GM18499 (cell line): ENCODE measurements around the gene SLC5A4.
"Not testable (repeated sequence)": the region's sequence is repeated elsewhere in the genome, so short reads cannot be mapped to it uniquely, and the experiment has no call there.

Source experiments
- ATAC-seq: cut with Tn5 transposase; IDR thresholded peaks from one replicate; pipeline ENCODE4 v1.9.1; 2021; ENCODE audit warnings: moderate number of reproducible peaks; ENCODE audit not compliant: insufficient read depth, unreplicated experiment

Gene SLC5A4

DNA sequence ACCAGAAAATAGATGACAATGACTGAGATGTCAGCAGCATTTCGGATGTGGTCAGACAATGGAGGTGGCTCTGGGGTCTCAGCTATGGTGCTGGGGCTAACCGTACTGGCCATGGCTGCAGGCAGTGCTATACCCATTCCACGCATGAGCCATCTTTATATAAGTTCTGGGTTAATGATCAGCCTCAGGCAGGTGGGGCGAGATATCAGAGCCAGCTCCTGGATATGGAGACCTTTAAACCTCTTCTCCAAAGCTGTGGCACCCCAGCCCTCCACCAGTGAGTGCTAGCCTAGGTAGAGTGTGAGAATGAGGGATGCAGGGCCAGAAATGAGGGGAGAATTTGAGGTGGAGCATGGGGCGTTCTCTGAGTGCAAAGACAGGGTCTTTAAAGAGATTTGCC, at the start of gene SLC5A4:
Gene SLC5A4 (minus strand): TSS at position 131 of the 400 bp plus-strand sequence. CDS start 18 bp downstream, at position 113.
- no peak for ATAC-seq

DNA sequence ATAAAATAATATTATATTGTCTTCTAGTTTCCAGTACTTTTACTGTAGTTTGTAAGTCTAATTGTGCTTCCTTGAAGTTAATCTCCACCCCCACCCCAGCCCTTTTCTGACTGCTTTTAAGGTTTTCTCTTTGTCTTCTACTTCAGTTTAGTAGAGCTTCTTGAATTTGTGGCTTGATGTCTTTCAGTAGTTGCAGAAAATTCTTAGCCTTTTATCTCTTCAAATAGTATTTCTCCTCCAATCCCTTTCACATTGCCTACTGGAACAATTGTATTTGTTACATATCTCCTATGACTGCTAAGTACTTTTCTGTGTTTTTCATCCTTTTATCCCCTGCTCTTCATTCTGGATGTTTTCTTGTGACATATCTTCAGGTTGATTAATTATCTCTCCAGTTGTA, 38.8 kb upstream of the SLC5A4 start:
- not testable (repeated sequence) for ATAC-seq

DNA sequence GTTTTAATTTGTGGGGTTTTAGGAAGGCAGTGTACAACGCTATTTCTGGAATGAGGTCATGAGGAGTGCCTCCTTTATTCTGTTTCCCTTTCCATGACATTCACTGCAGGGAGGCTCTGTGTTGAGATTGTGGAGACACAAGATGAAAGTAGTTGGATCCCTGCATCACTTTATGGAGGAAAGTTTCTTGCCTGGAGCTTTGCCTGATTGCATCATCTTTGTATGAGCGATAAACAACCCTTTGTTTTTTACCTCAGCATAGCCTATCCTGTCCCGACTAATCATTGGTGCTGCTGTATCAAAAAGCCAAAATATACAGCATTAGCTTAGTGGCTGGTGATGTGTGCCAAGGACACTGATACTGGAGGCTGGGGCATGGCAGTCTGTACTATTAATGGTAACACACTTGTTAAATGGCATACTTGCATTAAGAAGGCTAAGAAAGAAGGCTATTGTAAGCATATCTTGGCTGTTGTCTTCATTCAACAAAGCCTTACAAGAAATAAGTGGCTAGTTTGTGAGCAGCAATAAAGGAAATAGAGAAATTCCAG, 31.2 kb upstream of the SLC5A4 start:
- ATAC-seq, result no peak

DNA sequence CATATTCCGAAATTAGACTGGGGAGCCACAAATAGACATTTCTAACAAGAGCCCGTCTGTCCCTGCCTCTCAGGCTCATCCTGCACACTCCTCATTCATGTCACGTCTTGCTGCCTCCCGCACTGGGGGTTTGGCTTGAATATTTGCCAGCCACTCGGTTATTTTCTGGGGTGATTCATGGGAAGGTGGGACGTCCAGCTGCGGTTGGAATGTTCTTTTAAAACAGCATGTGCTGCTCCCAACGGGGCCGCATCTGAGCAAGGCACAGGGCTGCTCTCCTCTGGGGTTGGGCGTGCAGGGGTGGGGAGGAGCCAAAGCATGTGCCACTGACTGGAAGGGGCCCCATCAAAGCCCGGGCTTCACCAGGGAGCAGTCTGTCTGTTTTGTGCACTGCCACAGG, 25.9 kb upstream of the SLC5A4 start:
- no peak for ATAC-seq

DNA sequence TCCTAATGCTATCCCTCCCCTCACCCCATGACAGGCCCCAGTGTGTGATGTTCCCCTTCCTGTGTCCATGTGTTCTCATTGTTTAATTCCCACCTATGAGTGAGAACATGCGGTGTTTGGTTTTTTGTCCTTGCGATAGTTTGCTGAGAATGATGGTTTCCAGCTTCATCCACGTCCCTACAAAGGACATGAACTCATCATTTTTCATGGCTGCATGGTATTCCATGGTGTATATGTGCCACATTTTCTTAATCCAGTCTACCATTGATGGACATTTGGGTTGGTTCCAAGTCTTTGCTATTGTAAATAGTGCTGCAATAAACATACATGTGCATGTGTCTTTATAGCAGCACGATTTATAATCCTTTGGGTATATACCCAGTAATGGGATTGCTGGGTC, 20.2 kb upstream of the SLC5A4 start:
- not testable (repeated sequence) for ATAC-seq

DNA sequence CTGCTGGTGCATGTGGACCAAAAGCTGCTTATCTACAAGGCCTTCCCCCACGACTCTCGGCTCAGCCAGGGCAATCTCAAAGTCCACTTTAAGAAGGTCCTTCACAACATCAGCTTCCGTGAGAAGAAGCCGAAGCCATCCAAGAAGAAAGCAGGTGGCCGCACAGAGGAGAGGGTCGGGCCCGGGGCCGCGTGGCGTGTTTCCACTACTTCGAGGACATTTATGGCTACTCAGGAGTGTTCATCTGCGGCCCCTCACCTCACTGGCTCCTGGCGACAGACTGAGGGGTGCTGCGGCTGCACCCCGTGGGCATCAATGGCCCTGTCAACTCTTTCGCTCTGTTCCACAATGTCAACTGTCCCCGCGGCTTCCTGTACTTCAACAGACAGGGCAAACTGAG, 16.2 kb upstream of the SLC5A4 start:
- no peak for ATAC-seq

DNA sequence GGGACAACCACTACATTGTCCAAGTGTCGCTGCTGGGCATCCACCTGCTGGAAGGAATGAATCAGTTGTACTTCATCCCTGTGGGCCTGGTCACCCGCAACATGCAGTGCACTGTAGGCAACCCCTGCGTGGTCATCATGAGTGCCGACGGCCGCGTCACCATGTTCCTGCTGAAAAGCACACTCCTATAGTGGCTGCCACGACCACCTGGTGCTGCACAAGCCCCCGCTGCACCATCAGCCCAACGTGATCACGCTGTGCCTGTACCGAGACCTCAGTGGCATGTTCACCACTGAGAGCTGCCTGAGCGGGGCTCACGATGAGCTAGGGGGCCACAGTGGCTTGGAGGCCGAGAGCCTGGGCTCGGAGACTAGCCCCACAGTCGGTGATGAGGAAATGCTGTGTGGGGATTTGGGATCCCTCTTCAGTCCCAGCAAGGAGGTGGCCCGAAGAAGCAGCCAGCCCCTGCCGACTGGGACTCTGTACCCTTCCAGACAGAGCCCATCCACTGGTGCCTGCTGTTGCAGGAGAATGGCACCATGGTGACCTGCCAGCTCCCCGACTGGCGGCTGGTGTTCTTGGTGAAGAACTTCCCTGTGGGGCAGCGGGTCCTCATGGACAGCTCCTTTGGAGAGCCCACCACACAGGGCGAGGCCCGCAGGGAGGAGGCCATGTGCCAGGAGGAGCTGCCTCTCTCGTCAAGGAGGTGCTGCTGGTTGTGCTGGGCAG, 15.7 kb upstream of the SLC5A4 start:
- no peak for ATAC-seq

DNA sequence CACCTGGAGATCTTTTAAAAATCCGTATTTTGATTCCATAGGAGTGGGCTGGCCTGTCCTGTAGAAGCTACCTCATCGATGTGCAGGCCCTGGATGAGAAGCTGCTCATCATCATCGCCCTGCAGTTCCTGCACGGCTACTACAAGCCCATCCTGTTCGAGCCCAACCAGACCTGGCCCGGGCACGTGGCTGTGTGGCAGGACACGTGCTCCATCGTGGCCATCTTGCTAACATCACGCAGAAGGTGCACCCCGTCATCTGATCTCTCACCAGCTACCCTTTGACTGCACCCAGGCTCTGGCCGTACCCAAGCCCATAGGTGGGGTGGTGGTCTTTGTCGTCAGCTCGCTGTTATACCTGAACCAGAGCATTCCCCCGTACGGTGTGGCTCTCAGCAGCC, 14.2 kb upstream of the SLC5A4 start:
- ATAC-seq, result no peak

DNA sequence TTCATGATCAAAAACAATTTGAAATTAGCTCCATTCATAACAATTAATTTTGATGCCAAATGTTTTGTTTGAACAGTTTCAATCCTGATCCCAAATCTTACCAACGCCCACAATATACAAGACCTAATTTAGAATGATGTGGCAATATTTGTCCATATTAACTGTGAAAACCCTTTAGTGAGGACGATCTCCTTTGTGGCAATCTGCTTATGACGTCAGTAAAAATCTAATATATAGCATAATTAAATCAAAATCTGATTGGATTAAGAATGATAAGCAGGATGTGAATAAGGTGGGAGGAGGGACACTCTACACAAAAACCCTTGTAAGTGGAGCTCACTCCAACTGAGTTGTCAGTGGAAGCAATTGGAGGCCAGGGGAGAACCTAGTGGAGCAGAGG, 11.9 kb upstream of the SLC5A4 start:
- ATAC-seq, result no peak

DNA sequence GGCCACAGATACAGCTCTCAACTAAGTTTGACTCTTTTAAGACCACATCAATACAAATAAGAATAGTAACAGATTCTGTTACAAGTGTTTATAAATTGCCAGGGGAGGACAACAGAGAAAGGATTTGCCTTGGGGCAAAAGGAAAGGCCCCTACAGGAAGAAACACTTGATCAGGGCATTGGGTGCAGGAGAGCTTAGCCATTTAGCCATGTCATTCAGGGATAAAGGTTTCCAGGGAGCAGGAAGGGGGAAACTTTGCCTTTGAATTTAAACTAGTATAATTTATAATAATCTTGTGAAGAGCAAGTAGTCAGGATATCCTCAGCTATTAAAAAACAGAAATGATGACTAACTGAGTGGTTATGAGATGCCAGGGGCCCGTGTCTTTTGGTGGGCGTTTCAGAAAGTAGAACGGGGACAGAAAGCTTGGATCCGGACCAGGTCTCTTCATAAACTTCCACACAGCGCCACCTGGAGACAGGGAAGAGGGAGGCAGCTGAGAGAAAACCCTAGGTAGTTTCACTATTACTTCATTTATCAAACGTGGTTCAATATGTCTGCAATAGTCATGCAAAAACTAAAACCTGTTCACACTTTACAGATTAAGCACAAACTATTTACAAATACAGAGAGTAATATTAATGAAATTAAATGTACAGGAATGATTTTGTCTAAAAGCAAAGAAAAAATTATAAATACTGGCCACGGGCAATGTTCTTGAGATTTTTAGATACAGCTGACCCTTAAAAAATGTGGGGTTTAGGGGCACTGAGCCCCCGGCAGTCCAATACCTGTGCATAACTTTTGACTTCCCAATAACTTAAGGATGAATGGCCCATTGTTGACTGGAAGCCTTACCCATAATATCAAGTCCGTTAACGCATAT, 11.0 kb upstream of the SLC5A4 start:
- no peak for ATAC-seq

DNA sequence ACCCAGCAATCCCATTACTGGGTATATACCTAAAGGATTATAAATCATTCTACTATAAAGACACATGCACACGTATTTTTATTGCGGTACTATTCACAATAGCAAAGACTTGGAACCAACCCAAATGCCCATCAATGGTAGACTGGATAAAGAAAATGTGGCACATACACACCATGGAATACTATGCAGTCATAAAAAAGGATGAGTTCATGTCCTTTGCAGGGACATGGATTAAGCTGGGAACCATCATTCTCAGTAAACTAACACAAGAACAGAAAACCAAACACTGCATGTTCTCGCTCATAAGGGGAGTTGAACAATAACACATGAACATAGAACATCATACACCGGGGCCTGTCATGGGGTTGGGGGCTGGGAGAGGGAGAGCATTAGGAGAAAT, 8.5 kb upstream of the SLC5A4 start:
- ATAC-seq, result not testable (repeated sequence)

DNA sequence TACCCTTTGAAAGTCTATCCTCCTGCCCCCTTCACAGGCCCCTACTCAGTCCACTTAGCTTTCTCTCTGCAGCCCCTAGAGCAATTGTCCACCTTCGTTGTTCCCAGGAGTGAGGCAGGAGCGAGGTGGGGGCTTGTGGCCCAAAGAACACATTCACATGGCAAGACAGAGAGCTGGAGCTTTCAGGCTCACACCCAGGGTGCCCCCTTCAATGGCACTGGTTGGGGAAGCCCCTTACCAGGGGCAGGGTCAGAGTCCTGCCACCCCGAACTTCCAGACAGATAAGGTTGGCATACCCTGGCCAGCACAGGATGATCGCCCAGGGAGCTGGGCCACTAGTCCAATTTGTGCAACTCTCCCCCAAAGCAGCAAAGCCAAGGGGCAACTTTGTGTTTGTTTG, 6.2 kb upstream of the SLC5A4 start:
- no peak for ATAC-seq

DNA sequence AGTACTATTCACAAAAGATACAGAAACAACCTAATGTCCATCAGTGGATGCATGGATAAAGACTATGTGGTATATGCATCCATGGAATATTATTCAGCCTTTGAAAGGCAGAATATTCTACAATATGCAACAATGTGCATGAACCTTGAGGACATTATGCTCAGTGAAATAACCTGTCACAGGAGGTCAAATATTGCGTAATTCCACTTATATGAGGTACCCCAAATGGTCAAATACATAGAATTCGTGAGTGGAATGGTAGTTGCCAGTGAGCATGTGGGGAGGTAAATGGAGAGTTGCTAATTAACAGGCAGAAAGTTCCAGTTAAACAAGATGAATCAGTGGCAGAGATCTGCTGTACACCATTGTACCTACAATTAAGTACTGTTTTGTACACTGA, 3.6 kb upstream of the SLC5A4 start:
- ATAC-seq, result no peak

DNA sequence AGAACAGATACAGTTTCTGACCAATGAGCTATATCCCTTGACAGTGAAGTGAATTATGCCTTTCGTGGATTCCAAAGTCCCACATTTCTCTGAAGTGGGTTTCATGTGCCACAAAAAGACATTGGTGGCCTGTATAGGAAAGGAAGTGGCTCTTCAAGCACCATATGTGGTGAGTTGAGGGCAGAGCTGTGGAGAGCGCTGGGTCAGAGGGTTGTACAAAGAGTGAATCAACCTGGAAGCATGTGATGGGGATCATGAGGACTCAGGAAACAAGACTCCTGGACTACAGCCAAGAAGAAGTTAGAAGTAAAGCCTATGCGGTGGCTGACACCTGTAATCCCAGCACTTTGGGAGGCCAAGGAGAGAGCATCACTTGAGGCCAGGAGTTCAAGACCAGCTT, 579 bp upstream of the SLC5A4 start:
- no peak for ATAC-seq

DNA sequence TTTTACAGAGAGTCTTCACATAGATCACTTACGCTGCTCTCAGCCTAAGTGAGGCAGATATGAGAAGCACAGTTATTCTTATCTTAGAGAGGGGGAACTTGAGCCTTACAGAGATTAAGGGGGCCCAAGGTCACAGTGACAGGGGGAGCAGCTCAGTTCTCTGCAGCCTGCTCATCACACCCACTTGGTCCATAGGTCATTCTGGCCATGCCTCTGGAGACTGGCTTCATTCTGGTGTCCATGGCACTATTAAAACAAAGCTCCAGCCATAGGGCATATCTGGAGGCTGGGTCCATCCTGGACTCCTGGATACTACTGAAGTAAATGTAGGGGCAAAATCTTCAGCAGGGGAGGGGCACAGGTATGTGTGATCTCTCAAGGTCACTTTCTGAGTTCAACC, 5.9 kb downstream of the SLC5A4 start:
- no peak for ATAC-seq

DNA sequence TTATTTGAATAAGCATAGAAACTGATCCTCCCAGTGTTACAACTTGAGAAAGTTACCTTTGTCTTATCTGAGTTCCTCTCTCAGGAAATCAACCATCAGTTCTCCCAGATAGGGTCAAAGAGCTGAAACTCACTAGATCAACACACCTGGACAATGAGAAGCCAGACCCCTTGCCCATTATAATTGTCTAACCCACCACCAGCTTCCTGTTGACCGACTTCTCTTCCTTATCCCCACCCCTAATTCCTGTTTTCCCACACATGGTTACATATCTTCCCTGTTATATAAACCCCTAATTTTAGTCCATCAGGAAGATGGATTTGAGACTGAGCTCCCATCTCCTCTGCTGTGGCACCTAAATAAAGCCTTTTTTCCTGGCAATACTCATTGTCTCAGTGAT, 6.9 kb downstream of the SLC5A4 start:
- no peak for ATAC-seq

DNA sequence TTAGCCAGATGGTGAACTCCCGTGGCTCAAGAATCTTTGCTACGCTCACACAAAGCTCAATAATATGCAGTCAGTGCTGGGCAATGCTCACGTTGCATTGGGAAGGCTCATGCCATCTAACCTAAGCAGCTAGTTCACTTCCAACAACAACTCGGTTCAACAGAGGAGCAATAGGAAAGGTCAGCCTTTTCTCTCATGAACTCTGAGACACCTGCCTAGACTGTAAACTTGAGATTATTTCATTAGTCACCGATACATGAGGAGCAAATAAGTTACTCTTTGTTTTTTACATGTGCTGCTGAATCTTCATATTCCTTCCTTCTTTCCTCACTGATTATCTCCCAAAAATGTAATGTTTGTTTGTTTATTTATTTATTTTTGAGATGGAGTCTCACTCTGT, 9.0 kb downstream of the SLC5A4 start:
- ATAC-seq, result no peak

DNA sequence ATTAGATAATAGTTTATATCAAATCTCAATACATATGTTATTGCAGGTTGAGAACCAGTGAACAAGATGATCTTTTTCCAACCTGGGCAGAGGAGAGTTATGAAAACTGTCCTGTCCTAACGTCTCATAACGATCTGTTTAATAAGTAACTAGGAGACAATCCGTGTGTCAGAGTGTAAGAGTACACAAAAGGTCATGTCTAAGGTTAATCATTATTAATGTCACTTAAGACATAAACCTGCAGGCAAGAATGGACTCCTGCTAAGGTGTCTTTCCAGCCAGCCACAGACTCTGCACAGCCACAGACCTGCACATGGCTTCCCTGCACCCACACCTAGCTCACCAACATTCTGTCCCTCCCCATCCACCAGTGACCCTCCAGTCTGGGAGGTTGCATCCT, 10.1 kb downstream of the SLC5A4 start:
- no peak for ATAC-seq

DNA sequence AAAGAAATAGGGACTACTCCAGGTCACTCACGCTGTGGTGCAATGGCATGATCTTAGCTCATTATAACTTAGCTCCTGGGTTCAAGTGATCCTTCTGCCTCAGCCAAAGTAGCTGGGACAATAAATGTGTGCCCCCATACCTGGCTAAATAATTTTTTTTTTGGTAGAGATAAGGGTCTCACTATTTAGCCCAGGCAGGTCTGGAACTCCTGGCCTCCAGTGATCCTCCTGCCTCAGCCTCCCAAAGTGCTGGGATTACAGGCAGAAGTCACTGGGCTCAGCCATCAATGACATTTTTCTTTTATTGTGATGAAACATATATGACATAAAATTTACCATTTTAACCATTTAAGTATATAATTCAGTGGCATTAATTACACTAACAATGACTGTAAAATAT, 10.6 kb downstream of the SLC5A4 start:
- ATAC-seq, result no peak

DNA sequence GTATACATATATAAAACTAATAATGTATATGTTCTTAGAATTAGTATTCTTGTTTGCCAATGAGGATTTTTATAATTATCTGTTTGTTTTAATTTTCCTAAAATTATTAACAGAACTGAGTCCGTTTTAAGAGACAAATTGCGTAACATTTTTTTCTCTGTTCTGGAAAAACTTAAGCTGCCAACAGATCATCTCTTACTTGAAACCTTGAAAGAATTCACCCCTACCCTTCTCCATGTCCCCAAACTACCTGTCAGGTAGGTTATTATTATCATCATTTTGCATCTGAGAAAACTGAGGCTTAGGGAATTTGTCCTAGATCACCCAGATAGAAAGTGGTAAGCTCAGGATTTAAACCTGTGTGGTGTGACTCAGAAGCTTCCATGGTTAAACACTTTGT, 14.7 kb downstream of the SLC5A4 start:
- no peak for ATAC-seq

DNA sequence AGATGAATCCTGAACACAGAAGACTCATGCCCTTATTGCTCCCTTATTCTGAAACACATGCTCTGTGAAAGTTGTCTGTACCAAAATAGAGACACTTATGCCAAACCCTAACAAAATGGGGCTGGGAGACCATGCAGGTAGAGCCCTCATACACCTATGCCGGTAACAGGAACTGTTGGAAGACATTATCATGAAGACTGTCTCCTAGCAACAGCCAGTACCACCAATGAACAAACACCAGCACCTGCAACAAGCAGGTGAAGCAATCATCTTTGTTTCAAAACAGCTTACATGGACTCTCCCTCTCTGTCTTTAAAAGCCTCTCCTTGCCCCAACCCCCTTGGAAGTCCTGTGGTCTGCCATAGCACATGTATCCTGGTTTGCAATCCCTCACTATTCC, 17.2 kb downstream of the SLC5A4 start:
- no peak for ATAC-seq
